ENCODE results near the gene ASB12.

Gene ASB12

DNA sequence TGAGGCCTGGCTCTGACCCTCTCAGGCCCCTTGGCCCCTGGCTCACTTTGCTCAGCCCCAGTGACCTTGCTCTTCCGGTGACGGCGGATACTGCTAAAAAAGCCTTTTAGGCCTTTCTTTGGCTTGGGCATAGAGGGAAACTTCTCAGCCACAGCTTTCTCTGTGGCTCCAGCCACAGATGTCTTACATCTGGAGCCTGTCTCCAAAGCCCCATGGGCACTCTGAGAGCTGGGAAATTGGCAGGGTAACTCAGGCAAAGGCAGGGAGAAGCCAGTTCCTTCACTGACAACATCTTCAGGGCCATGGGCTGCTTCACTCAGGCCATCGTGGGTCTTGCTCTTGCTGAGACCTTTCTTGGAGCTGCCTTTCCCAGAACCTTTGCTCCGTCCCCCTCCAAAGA, 37.7 kb downstream of the ASB12 start:
- no peak for DNase-seq (ENCODE audit: extremely low read depth, low read depth)
- TF ChIP-seq, protein P1, sequence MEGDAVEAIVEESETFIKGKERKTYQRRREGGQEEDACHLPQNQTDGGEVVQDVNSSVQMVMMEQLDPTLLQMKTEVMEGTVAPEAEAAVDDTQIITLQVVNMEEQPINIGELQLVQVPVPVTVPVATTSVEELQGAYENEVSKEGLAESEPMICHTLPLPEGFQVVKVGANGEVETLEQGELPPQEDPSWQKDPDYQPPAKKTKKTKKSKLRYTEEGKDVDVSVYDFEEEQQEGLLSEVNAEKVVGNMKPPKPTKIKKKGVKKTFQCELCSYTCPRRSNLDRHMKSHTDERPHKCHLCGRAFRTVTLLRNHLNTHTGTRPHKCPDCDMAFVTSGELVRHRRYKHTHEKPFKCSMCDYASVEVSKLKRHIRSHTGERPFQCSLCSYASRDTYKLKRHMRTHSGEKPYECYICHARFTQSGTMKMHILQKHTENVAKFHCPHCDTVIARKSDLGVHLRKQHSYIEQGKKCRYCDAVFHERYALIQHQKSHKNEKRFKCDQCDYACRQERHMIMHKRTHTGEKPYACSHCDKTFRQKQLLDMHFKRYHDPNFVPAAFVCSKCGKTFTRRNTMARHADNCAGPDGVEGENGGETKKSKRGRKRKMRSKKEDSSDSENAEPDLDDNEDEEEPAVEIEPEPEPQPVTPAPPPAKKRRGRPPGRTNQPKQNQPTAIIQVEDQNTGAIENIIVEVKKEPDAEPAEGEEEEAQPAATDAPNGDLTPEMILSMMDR (IDR thresholded peaks at IDR 0.05; ENCODE audit: low read depth, low read length), result no peak

DNA sequence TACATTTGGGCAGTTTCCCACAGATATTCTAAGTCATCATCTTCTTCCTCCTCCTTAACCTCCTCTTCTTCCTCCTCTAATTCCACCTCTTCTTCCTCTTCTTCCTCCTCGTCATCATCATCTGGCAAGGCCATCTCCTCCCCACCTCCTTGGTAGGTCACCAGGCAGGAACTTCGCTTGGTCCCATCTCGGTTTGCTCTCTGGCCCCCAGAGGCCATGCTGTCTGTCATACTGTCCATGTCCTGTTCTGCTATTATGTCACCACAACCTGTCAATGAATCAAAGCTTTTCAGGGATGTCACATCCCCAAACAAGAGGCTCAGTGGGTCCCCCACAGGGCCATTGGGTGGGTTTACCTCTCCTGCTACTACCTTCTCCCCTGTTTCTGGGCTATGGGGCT, 38.4 kb downstream of the ASB12 start:
- TF ChIP-seq, protein P1 (IDR thresholded peaks at IDR 0.05; ENCODE audit: low read depth, low read length), result no peak
- DNase-seq (ENCODE audit: extremely low read depth, low read depth), result no peak

DNA sequence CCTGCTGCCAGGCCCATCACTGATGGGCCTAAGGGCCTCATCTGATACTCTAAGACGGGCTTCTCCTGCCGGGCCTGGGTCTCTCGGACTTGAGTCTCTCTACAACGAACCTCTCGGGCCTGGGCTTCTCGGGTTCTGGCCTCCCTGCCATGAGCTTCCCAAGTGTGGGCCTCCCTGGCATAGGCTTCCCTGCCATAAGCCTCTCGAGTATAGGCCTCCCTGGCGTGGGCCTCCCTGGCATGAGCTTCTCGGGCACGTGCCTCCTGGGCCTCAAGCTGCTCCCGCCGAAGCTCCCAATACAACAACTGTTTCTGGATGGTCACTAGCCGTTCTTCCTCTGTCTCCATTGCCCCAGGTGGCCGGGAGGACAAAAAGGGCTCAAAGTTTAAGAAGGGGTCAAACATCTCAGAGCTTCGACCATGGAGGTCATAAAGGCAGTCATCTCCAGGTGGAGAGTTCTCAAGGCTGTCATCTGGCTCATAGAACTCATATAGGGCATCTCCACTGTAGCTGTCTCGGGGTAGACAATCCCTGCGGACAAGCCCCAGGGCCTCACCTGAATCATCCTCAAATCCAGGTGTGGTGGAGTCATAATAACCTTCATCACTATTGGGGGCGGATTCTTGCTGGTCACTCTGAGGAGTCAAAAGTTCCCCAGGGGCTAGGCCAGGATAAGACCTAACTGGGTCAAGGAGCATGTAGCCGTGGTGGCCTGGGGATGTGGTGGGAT, 39.0 kb downstream of the ASB12 start:
- TF ChIP-seq, protein P1 (IDR thresholded peaks at IDR 0.05; ENCODE audit: low read depth, low read length), result no peak
- no peak for DNase-seq (ENCODE audit: extremely low read depth, low read depth)

DNA sequence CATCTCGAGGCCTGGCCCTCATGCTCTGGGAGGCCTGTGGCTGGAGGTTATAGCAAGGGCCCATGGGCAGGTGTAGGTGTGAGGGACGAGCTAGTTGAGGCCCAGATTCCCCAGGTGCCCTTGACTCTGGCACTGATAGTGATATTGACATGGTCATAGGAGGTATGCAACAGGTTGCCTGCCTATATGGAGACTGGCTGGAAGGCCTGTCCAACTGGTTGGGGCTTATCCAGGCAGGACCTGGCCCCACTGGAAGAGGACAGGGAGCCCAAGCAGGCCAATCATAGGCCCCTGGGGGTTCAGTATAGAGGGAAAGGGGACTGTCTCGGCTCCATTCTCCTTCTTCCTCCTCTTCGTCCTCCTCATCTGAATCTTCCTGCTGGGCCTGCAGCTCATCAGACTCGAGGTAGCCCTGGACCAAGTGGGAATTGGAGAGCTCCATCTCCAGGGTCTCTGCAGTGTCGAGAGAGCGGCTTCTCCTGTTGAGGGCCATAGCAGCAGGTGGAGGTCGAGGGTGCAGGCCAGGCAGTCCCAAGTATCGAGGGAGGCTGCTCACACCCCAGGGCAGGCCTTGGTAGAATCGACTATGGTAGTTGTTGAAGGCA, 40.2 kb downstream of the ASB12 start:
- DNase-seq (ENCODE audit: extremely low read depth, low read depth), result no peak
- TF ChIP-seq, protein P1 (IDR thresholded peaks at IDR 0.05; ENCODE audit: low read depth, low read length), result no peak

DNA sequence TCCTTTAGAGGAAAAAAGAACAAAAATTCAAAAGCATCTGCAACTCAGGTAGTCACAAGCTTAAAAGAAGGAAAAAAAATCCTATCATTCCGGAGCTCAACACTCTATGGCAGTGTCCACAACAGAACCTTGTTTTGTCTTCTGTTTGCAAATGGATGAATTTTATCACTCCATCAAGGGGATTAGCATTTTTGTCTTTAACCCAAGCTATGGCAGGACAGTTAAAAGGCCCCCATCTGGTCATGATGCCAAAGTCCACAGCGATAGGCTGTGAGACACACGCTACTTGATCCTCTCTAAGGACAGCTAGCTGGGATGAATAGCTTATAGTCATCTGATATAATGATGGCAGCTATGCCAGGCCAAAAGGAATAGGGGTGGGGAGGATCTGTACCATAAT, 41.5 kb downstream of the ASB12 start:
- TF ChIP-seq, protein P1 (IDR thresholded peaks at IDR 0.05; ENCODE audit: low read depth, low read length), result no peak
- no peak for DNase-seq (ENCODE audit: extremely low read depth, low read depth)

DNA sequence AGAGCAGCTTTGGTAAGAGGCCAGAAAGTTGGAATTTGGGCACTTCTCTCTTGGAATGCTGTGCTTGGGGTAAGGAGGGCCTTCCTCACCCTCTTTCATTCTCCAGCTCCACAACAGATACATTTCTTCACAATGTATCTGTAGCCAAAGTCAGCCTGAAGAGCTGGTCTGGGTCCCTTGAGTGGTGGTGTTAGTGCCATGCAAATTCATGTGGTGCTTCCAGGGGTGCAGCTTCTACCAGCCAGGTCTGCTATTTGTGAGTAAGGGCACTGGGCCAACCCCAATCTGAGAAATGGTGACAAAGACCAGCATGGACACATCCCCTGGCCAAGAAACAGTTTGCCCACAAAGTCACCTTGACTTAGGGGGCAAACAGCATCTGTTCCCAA, 42.7 kb downstream of the ASB12 start:
- TF ChIP-seq, protein P1 (IDR thresholded peaks at IDR 0.05; ENCODE audit: low read depth, low read length), result no peak
- DNase-seq (ENCODE audit: extremely low read depth, low read depth), result no peak

DNA sequence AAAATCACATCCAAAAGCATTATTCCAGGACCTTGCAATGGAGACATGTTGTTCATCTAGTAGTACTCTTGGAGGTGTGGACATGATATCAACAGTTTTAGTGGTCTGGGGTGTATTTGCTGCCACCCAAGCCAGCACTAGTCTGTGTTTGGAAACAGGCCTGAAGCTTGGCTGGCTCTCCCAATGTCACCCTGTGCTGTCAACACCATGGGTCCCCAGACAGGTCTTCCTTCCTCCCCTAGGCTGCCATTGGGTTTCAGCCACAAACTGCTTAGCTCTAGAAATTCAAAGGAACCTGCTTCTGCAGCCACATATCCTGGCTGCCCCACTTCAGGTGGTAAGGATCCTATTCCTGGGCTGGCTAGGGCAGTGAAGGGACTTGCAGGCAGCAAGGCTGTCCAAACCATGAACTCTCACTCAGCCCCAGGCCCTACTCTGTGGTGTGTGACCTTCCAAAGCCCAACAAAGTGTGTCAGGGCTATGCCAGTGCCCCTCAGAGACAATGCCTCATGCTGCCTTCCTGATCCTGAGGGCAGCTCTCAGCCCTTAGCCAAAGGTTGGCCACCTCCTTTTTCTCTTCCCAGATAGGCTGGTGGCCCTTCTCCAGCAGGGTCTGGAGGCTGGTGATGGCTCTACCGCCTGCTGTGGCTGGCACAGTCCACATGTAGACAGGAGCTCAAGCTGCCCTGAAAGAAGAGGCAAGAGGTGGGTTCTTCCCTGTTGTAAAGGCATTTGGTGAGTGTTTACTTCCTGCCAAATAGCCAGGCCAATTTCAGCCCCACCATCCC, 43.2 kb downstream of the ASB12 start:
- DNase-seq (ENCODE audit: extremely low read depth, low read depth), result no peak
- TF ChIP-seq, protein P1 (IDR thresholded peaks at IDR 0.05; ENCODE audit: low read depth, low read length), result no peak
